Measurements from ENCODE around the gene SLC24A4.

The SLC24A4 gene

GRCh38 chr14:92457016-92457565 is 134.1 kb downstream of the SLC24A4 start:
- Histone ChIP-seq H3K27me3 (replicated peaks) (no peaks in the 10 kb centered on the region), H3K36me3 (replicated peaks) (no peaks in the 10 kb centered on the region), H3K4me3 (ENCODE audit: low read depth, low read length) (no peak overlapping the region), H3K27ac (no peak overlapping the region)
- TF ChIP-seq CTCF (IDR thresholded peaks at IDR 0.05; ENCODE audit: low read depth, low read length, missing control alignments) = no peak
- in situ Hi-C loops (cut with HindIII; ENCODE audit: low pct_ligation_motif_present, low sequenced_read_pairs) = no loop called here
- DNase-seq = no peak

- no peak for DNase-seq
- Histone ChIP-seq H3K36me3 (replicated peaks) (no peaks in the 10 kb centered on the region), H3K27ac (no peak overlapping the region), H3K27me3 (replicated peaks) (no peaks in the 10 kb centered on the region), H3K4me3 (ENCODE audit: low read depth, low read length) (no peak overlapping the region)
- in situ Hi-C loops (cut with HindIII; ENCODE audit: low pct_ligation_motif_present, low sequenced_read_pairs) = no loop called here
- TF ChIP-seq CTCF (IDR thresholded peaks at IDR 0.05; ENCODE audit: low read depth, low read length, missing control alignments) = no peak
Measured at GRCh38 chr14:92458136-92459029, 135.4 kb downstream of the SLC24A4 start.

- in situ Hi-C loops (cut with HindIII; ENCODE audit: low pct_ligation_motif_present, low sequenced_read_pairs) = no loop called here
- no peak overlapping the region for H3K4me3 ChIP-seq (ENCODE audit: low read depth, low read length)
- DNase-seq = no peak
- H3K27me3 ChIP-seq (replicated peaks) = no peaks in the 10 kb centered on the region
- no peak for TF ChIP-seq CTCF (IDR thresholded peaks at IDR 0.05; ENCODE audit: low read depth, low read length, missing control alignments)
- no peaks in the 10 kb centered on the region for H3K36me3 ChIP-seq (replicated peaks)
- H3K27ac ChIP-seq = no peak overlapping the region
Measured at GRCh38 chr14:92459030-92459949, 136.3 kb downstream of the SLC24A4 start.

- H3K27ac ChIP-seq = no peak overlapping the region
- in situ Hi-C loops (cut with HindIII; ENCODE audit: low pct_ligation_motif_present, low sequenced_read_pairs) = no loop called here
- DNase-seq = no peak
- peak; percentile 17 for TF ChIP-seq CTCF (IDR thresholded peaks at IDR 0.05; ENCODE audit: low read depth, low read length, missing control alignments)
- no peak overlapping the region for H3K4me3 ChIP-seq (ENCODE audit: low read depth, low read length)
- no peaks in the 10 kb centered on the region for H3K36me3 ChIP-seq (replicated peaks)
- H3K27me3 ChIP-seq (replicated peaks) = no peaks in the 10 kb centered on the region
Measured at GRCh38 chr14:92459950-92460421, 137.0 kb downstream of the SLC24A4 start.

GRCh38 chr14:92460541-92460915 is 137.6 kb downstream of the SLC24A4 start:
- in situ Hi-C loops (cut with HindIII; ENCODE audit: low pct_ligation_motif_present, low sequenced_read_pairs) = no loop called here
- H3K36me3 ChIP-seq (replicated peaks) = no peaks in the 10 kb centered on the region
- peak overlapping the region; percentile 15 for H3K27ac ChIP-seq
- no peak for TF ChIP-seq CTCF (IDR thresholded peaks at IDR 0.05; ENCODE audit: low read depth, low read length, missing control alignments)
- no peak for DNase-seq
- H3K27me3 ChIP-seq (replicated peaks) = no peaks in the 10 kb centered on the region
- no peak overlapping the region for H3K4me3 ChIP-seq (ENCODE audit: low read depth, low read length)

Data from brain microvascular endothelial cell (primary cell).